HEK293 (cell line): ENCODE measurements around the gene DHX40.

ENCODE experiments used
- CTCF ChIA-PET: fragments of 350-600 bp; formaldehyde crosslinking; extraction: SDS; loops from one replicate; lab custom pipeline; 2021; ENCODE audit warnings: antibody characterized with exemption; lab: Yijun Ruan, JAX
- POLR2A ChIA-PET: fragments of 300-600 bp; formaldehyde crosslinking; extraction: SDS; loops from one replicate; lab custom pipeline; 2020; ENCODE audit warnings: antibody characterized with exemption, inconsistent platforms; lab: Yijun Ruan, JAX
- H3K27ac ChIP-seq: fragments of 200-500 bp; sonication (Bioruptor generic); 2 replicates; pipeline ENCODE4 v1.5.1; 2014; ENCODE audit warnings: low read depth, low read length, control low read depth, inconsistent platforms; ENCODE audit errors: extremely low read depth
- H3K36me3 ChIP-seq, 2 experiments: fragments of 200-500 bp in 1 of 2; sonication (Bioruptor generic) in 1 of 2; 1 replicate in 1 of 2; 2 replicates in 1 of 2; pipeline ENCODE4 v1.5.1; 2014 to 2017; ENCODE audit warnings: inconsistent platforms in 2 of 2, low read length in 2 of 2; ENCODE audit not compliant: control insufficient read depth in 2 of 2, insufficient read depth in 1 of 2
- H3K4me1 ChIP-seq: fragments of 200-500 bp; sonication (Bioruptor generic); 2 replicates; pipeline ENCODE4 v1.5.1; 2014; ENCODE audit warnings: mild to moderate bottlenecking, low read length, inconsistent platforms; ENCODE audit not compliant: control insufficient read depth, insufficient read depth
- H3K4me3 ChIP-seq: 2 replicates; pipeline ENCODE4 v1.5.1; 2011; ENCODE audit warnings: low read depth, mild to moderate bottlenecking, control low read depth, low read length, moderate library complexity
- H3K9me3 ChIP-seq: fragments of 200-500 bp; sonication (Bioruptor generic); 2 replicates; pipeline ENCODE4 v1.5.1; 2014; ENCODE audit warnings: low read depth, low read length, inconsistent platforms; ENCODE audit not compliant: control insufficient read depth, insufficient read depth
- GLIS2 ChIP-seq: fragments of 450-650 bp; formaldehyde crosslinking; IDR thresholded peaks from 2 replicates; pipeline ENCODE4 v1.5.1; 2016; ENCODE audit warnings: missing biosample characterization, missing genetic modification characterization
- OSR2 ChIP-seq: fragments of 450-650 bp; formaldehyde crosslinking; IDR thresholded peaks from 2 replicates; pipeline ENCODE4 v1.5.1; 2016; ENCODE audit warnings: missing biosample characterization, missing genetic modification characterization
- PRDM4 ChIP-seq: fragments of 450-650 bp; formaldehyde crosslinking; IDR thresholded peaks from 2 replicates; pipeline ENCODE4 v1.5.1; 2017; ENCODE audit warnings: missing biosample characterization, missing genetic modification characterization
- PRDM6 ChIP-seq: fragments of 450-650 bp; formaldehyde crosslinking; IDR thresholded peaks from 2 replicates; pipeline ENCODE4 v1.5.1; 2017; ENCODE audit warnings: missing biosample characterization, missing genetic modification characterization
- REPIN1 ChIP-seq: fragments of 450-650 bp; formaldehyde crosslinking; IDR thresholded peaks from 2 replicates; pipeline ENCODE4 v1.5.1; 2017; ENCODE audit warnings: missing biosample characterization, missing genetic modification characterization, low read depth
- SALL2 ChIP-seq: fragments of 450-650 bp; formaldehyde crosslinking; IDR thresholded peaks from 2 replicates; pipeline ENCODE4 v1.5.0; 2017; ENCODE audit warnings: missing biosample characterization, mild to moderate bottlenecking, missing genetic modification characterization, borderline replicate concordance
- TCF7L2 ChIP-seq: IDR thresholded peaks from 2 replicates; pipeline ENCODE4 v1.6.1; 2011; ENCODE audit warnings: low read depth, mild to moderate bottlenecking, inconsistent platforms, low read length, moderate library complexity, borderline replicate concordance
- YY1 ChIP-seq: fragments of 450-650 bp; formaldehyde crosslinking; IDR thresholded peaks from 2 replicates; pipeline ENCODE4 v1.5.1; 2018; ENCODE audit warnings: missing biosample characterization, missing genetic modification characterization
- ZIC2 ChIP-seq: fragments of 450-650 bp; formaldehyde crosslinking; IDR thresholded peaks from 2 replicates; pipeline ENCODE4 v1.5.1; 2016; ENCODE audit warnings: missing biosample characterization, missing genetic modification characterization
- ZNF202 ChIP-seq: fragments of 450-650 bp; formaldehyde crosslinking; IDR thresholded peaks from 2 replicates; pipeline ENCODE4 v1.5.1; 2016; ENCODE audit warnings: missing biosample characterization, missing genetic modification characterization, borderline replicate concordance
- ZNF23 ChIP-seq: fragments of 450-650 bp; formaldehyde crosslinking; IDR thresholded peaks from 2 replicates; pipeline ENCODE4 v1.5.1; 2016; ENCODE audit warnings: missing biosample characterization, missing genetic modification characterization, borderline replicate concordance
- ZNF292 ChIP-seq: fragments of 450-650 bp; formaldehyde crosslinking; IDR thresholded peaks from 2 replicates; pipeline ENCODE4 v1.5.1; 2016; ENCODE audit warnings: low read depth, missing biosample characterization, missing genetic modification characterization, borderline replicate concordance
- ZNF324 ChIP-seq: fragments of 450-650 bp; formaldehyde crosslinking; IDR thresholded peaks from 2 replicates; pipeline ENCODE4 v1.5.1; 2016; ENCODE audit warnings: missing biosample characterization, missing genetic modification characterization
- ZNF335 ChIP-seq: fragments of 450-650 bp; formaldehyde crosslinking; conservative IDR thresholded peaks from 2 replicates; pipeline ENCODE4 v1.5.1; 2016; ENCODE audit warnings: missing biosample characterization, missing genetic modification characterization
- ZNF391 ChIP-seq: fragments of 450-650 bp; formaldehyde crosslinking; IDR thresholded peaks from 2 replicates; pipeline ENCODE4 v1.5.1; 2016; ENCODE audit warnings: low read depth, missing biosample characterization, missing genetic modification characterization, borderline replicate concordance
- ZNF549 ChIP-seq: fragments of 450-650 bp; IDR thresholded peaks from 2 replicates; pipeline ENCODE4 v1.5.1; 2018; ENCODE audit warnings: missing biosample characterization, missing genetic modification characterization, mild to moderate bottlenecking, inconsistent platforms, moderate library complexity
- ZNF658 ChIP-seq: fragments of 450-650 bp; formaldehyde crosslinking; IDR thresholded peaks from 2 replicates; pipeline ENCODE4; 2016; ENCODE audit warnings: missing biosample characterization, missing genetic modification characterization
- ZNF660 ChIP-seq: fragments of 450-650 bp; IDR thresholded peaks from 2 replicates; pipeline ENCODE4 v1.5.1; 2018; ENCODE audit warnings: missing biosample characterization, mild to moderate bottlenecking, missing genetic modification characterization
- ZNF692 ChIP-seq: fragments of 450-650 bp; formaldehyde crosslinking; IDR thresholded peaks from 2 replicates; pipeline ENCODE4 v1.5.1; 2016; ENCODE audit warnings: missing biosample characterization, missing genetic modification characterization
- ZNF76 ChIP-seq: fragments of 450-650 bp; formaldehyde crosslinking; IDR thresholded peaks from 2 replicates; pipeline ENCODE4; 2016; ENCODE audit warnings: low read depth, missing biosample characterization, missing genetic modification characterization, borderline replicate concordance
- TF ChIP-seq, protein P1 (sequence below): fragments of 450-650 bp; formaldehyde crosslinking; IDR thresholded peaks from 2 replicates; pipeline ENCODE4 v1.5.1; 2016; ENCODE audit warnings: missing biosample characterization, missing genetic modification characterization
- TF ChIP-seq, protein P2 (sequence below): fragments of 450-650 bp; formaldehyde crosslinking; IDR thresholded peaks from 2 replicates; pipeline ENCODE4 v1.5.1; 2017; ENCODE audit warnings: missing biosample characterization, missing genetic modification characterization
- TF ChIP-seq, protein P3 (sequence below): fragments of 450-650 bp; formaldehyde crosslinking; IDR thresholded peaks from 2 replicates; pipeline ENCODE4 v1.5.1; 2016; ENCODE audit warnings: missing biosample characterization, missing genetic modification characterization

DHX40 gene

DNA sequence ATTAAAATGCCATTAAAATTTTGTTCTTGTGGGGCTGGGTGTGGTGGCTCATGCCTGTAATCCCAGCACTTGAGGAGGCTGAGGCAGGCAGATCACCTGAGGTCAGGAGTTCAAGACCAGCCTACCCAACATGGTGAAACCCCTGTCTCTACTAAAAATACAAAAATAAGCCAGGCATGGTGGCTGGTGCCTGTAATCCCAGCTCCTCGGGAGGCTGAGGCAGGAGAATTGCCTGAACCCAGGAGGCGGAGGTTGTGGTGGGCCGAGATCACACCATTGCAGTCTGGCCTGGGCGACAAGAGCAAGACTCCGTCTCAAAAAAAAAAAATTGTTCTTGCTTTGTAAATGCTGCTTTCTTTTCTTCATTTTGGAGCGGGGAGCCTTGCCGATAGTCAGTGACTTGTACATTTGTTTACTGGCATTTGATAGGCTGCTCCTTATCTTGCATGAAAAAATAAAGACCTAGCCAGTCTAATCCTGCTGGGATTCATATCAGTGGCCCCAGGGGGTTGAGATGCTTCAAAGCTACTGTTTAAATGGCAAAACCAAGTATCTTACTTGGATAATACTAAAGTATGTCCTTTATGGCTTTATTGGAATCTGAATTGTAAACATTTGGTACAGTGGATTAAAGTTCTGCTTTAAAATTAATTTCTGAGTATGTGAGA, 51.0 kb downstream of the DHX40 start:
- Histone ChIP-seq H3K36me3 (peaks cover 0 to 3% of the 10 kb centered on the region in 2 experiments; a peak in 1 of 3 replicates), H3K4me3 (no peak overlapping the region), H3K9me3 (no peaks in the 10 kb centered on the region), H3K27ac (no peak overlapping the region), H3K4me1 (peaks cover 11% of the 10 kb centered on the region)
- POLR2A ChIA-PET = interaction anchor here (0.6 kb wide), 1 partner anchor 91 kb away, joined by 3 read pairs; the partner anchor contains the start of genes PTRH2 and VMP1
- CTCF ChIA-PET = interaction anchor here (2.6 kb wide), 1 partner anchor 9 kb away, joined by 10 read pairs; no protein-coding TSS in a partner anchor
- TF ChIP-seq, protein P1, sequence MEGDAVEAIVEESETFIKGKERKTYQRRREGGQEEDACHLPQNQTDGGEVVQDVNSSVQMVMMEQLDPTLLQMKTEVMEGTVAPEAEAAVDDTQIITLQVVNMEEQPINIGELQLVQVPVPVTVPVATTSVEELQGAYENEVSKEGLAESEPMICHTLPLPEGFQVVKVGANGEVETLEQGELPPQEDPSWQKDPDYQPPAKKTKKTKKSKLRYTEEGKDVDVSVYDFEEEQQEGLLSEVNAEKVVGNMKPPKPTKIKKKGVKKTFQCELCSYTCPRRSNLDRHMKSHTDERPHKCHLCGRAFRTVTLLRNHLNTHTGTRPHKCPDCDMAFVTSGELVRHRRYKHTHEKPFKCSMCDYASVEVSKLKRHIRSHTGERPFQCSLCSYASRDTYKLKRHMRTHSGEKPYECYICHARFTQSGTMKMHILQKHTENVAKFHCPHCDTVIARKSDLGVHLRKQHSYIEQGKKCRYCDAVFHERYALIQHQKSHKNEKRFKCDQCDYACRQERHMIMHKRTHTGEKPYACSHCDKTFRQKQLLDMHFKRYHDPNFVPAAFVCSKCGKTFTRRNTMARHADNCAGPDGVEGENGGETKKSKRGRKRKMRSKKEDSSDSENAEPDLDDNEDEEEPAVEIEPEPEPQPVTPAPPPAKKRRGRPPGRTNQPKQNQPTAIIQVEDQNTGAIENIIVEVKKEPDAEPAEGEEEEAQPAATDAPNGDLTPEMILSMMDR (tag by site-specific recombination) = no peak
- TF ChIP-seq ZNF660 (no peak), ZNF292 (no peak), ZNF324 (tag by site-specific recombination) (no peak), OSR2 (tag by site-specific recombination) (peak; percentile 40; the same call in 1 of the 2 replicates), ZNF391 (no peak), ZNF76 (tag by site-specific recombination) (no peak), ZNF23 (tag by site-specific recombination) (no peak), ZIC2 (tag by site-specific recombination) (peak; percentile 50; the same call in 1 of the 2 replicates), REPIN1 (tag by site-specific recombination) (no peak), PRDM4 (tag by site-specific recombination) (no peak), GLIS2 (no peak), ZNF335 (tag by site-specific recombination) (peak; percentile 85), SALL2 (tag by site-specific recombination) (no peak), ZNF658 (tag by site-specific recombination) (no peak), TCF7L2 (peak; percentile 54; the same call in 1 of the 2 replicates), ZNF549 (tag by site-specific recombination) (no peak), YY1 (no peak), ZNF692 (tag by site-specific recombination) (no peak), PRDM6 (peak; percentile 21; the same call in 1 of the 2 replicates), ZNF202 (tag by site-specific recombination) (no peak)
- TF ChIP-seq, protein P2, sequence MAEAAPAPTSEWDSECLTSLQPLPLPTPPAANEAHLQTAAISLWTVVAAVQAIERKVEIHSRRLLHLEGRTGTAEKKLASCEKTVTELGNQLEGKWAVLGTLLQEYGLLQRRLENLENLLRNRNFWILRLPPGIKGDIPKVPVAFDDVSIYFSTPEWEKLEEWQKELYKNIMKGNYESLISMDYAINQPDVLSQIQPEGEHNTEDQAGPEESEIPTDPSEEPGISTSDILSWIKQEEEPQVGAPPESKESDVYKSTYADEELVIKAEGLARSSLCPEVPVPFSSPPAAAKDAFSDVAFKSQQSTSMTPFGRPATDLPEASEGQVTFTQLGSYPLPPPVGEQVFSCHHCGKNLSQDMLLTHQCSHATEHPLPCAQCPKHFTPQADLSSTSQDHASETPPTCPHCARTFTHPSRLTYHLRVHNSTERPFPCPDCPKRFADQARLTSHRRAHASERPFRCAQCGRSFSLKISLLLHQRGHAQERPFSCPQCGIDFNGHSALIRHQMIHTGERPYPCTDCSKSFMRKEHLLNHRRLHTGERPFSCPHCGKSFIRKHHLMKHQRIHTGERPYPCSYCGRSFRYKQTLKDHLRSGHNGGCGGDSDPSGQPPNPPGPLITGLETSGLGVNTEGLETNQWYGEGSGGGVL (tag by site-specific recombination) = no peak
- TF ChIP-seq, protein P3, sequence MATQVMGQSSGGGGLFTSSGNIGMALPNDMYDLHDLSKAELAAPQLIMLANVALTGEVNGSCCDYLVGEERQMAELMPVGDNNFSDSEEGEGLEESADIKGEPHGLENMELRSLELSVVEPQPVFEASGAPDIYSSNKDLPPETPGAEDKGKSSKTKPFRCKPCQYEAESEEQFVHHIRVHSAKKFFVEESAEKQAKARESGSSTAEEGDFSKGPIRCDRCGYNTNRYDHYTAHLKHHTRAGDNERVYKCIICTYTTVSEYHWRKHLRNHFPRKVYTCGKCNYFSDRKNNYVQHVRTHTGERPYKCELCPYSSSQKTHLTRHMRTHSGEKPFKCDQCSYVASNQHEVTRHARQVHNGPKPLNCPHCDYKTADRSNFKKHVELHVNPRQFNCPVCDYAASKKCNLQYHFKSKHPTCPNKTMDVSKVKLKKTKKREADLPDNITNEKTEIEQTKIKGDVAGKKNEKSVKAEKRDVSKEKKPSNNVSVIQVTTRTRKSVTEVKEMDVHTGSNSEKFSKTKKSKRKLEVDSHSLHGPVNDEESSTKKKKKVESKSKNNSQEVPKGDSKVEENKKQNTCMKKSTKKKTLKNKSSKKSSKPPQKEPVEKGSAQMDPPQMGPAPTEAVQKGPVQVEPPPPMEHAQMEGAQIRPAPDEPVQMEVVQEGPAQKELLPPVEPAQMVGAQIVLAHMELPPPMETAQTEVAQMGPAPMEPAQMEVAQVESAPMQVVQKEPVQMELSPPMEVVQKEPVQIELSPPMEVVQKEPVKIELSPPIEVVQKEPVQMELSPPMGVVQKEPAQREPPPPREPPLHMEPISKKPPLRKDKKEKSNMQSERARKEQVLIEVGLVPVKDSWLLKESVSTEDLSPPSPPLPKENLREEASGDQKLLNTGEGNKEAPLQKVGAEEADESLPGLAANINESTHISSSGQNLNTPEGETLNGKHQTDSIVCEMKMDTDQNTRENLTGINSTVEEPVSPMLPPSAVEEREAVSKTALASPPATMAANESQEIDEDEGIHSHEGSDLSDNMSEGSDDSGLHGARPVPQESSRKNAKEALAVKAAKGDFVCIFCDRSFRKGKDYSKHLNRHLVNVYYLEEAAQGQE (tag by site-specific recombination) = no peak
